ENCODE data around the gene LHCGR. TPM values are rescaled to one million over a fixed set of nuclear protein-coding genes. Genes with fewer than 3 reads are reported as not detected.

LHCGR gene
- total and polyA plus RNA-seq, 4 donors = 0.44 to 0.79 (median 0.66) TPM

GRCh38 chr2:48668992-48669391 lies 86.5 kb downstream of the LHCGR start:
- H3K4me3 ChIP-seq (ENCODE audit: low read depth, low read length) = no peak overlapping the region
- no peaks in the 10 kb centered on the region for H3K4me1 ChIP-seq (ENCODE audit: control insufficient read depth, insufficient read depth, low read length)
- H3K27me3 ChIP-seq (ENCODE audit: control insufficient read depth, insufficient read depth, low read length) = no peaks in the 10 kb centered on the region
- peaks cover 1% of the 10 kb centered on the region for H3K9me3 ChIP-seq (ENCODE audit: control insufficient read depth, insufficient read depth, low read length)
- H3K36me3 ChIP-seq (ENCODE audit: control insufficient read depth, insufficient read depth, low read length) = no peaks in the 10 kb centered on the region
- WGBS (ENCODE audit: insufficient coverage) = no CpG with 5 or more reads among the region's 1 CpG
- no peak overlapping the region for H3K27ac ChIP-seq (ENCODE audit: low read depth, low read length)
- DNase-seq (ENCODE audit: low read depth in 4 of 6, low spot score in 6 of 6) = no peak

- DNase-seq (ENCODE audit: low read depth in 4 of 6, low spot score in 6 of 6) = peak in 2 of 6 donors; percentile 14
- Histone ChIP-seq H3K27me3 (ENCODE audit: control insufficient read depth, insufficient read depth, low read length) (no peaks in the 10 kb centered on the region), H3K4me1 (ENCODE audit: control insufficient read depth, insufficient read depth, low read length) (no peaks in the 10 kb centered on the region), H3K4me3 (ENCODE audit: low read depth, low read length) (no peak overlapping the region), H3K9me3 (ENCODE audit: control insufficient read depth, insufficient read depth, low read length) (no peaks in the 10 kb centered on the region), H3K27ac (ENCODE audit: low read depth, low read length) (no peak overlapping the region), H3K36me3 (ENCODE audit: control insufficient read depth, insufficient read depth, low read length) (no peaks in the 10 kb centered on the region)
- WGBS (ENCODE audit: insufficient coverage) = 67% methylated on average over 1 of the region's 4 CpGs
These were observed 104.2 kb downstream of the LHCGR start for GRCh38 chr2:48651158-48651790.

- H3K4me3 ChIP-seq (ENCODE audit: low read depth, low read length) = no peak overlapping the region
- WGBS (ENCODE audit: insufficient coverage) = 89% methylated on average over 1 of the region's 1 CpG
- no peaks in the 10 kb centered on the region for H3K4me1 ChIP-seq (ENCODE audit: control insufficient read depth, insufficient read depth, low read length)
- H3K27me3 ChIP-seq (ENCODE audit: control insufficient read depth, insufficient read depth, low read length) = no peaks in the 10 kb centered on the region
- no peak for DNase-seq (ENCODE audit: low read depth in 4 of 6, low spot score in 6 of 6)
- no peaks in the 10 kb centered on the region for H3K9me3 ChIP-seq (ENCODE audit: control insufficient read depth, insufficient read depth, low read length)
- no peak overlapping the region for H3K27ac ChIP-seq (ENCODE audit: low read depth, low read length)
- H3K36me3 ChIP-seq (ENCODE audit: control insufficient read depth, insufficient read depth, low read length) = no peaks in the 10 kb centered on the region
These were observed 117.3 kb downstream of the LHCGR start for GRCh38 chr2:48638261-48638660.

Small RNAs within 50 kb of the gene (small RNA-seq; reads per million reads assigned to genes)
- gene ELOBP3 (ENCODE audit: low replicate concordance) = not detected

Other genes with a start within 250 kb of the LHCGR start
- gene STON1, start 225.6 kb downstream of the LHCGR start, total RNA-seq = 10 to 100 TPM; 16.5 to 19.2 TPM
- gene STON1, start 225.6 kb downstream of the LHCGR start, polyA plus RNA-seq (ENCODE audit: insufficient read length in 2 of 2) = 10 to 100 TPM; 17.1 to 19.5 TPM
- gene GTF2A1L, start 137.9 kb downstream of the LHCGR start, total RNA-seq = 10 to 100 TPM in 1 of 2 donors, 1 to 10 TPM in 1; 5.9 to 10.2 TPM
- 1 to 10 TPM in 1 of 2 donors, under 1 TPM in 1; 0.30 to 2.0 TPM for gene GTF2A1L, start 137.9 kb downstream of the LHCGR start, polyA plus RNA-seq (ENCODE audit: insufficient read length in 2 of 2)